GM19463 (cell line): ENCODE measurements around the gene FAM184B.
A peak's percentile ranks its signal among the peaks of the same experiment; 100 is the strongest.

Experiments used
- ATAC-seq: cut with Tn5 transposase; IDR thresholded peaks from one replicate; pipeline ENCODE4 v1.9.1; 2021; ENCODE audit warnings: mild to moderate bottlenecking, moderate library complexity; ENCODE audit not compliant: unreplicated experiment

FAM184B gene

GRCh38 chr4:17646693-17647092 is 134.7 kb downstream of the FAM184B start:
- ATAC-seq: no peak

DNA sequence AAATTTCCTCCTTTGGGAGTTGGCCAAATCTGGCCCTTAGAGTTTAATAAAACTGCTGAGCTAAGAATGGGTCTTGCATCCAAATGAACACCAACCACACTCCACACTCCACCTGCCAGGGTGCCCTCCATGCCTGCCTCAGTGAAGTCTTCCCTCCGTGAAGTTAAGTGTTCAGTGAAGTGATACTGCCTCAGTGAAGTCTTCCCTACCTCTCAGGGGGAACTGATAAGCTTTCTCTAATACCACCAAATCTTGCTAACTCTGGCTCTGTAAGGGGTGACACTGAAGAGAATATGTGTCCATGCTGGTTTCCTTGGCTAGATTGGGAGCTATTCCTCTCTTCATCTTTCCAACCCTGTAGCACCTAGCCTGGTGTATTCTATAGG is 139.0 kb downstream of the FAM184B start:
- ATAC-seq: no peak

DNA sequence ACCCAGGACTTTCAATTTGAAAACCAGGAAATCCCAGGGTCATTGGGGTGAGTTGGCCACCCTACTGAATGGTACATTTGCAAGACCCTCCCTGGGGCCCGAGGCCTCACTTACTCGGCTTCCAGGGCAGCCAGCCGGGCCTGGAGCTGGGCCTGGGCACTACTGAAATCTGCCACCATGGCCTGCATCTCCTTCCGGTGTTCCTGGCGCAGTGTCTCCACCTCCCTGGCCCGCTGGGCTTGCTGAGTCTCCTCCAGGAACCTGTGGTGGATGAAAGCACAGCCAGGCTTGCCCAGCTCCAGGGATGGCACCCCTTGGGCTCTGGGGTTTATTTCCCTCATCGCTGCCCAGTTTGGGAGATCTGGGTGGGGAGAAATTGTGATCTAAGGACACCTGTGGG is 142.3 kb downstream of the FAM184B start:
- ATAC-seq: no peak

GRCh38 chr4:17636696-17637622 is 144.5 kb downstream of the FAM184B start:
- ATAC-seq: peak; percentile 90

DNA sequence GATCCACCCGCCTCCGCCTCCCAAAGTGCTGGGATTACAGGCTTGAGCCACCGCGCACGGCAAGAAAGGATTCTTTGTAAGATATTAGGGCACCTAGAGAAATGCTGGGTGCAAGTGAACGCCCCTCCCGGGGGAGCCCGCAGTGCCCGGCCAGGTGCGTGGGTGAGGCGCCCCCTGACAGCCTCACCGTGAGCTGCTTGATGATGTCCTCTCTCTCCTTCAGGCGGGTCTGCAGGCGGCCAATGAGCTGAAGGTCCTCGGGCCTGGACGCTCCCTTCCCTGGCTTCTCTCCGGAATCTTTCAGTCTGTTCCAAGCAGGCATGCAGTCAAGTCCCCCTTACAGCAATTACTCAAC is 145.1 kb downstream of the FAM184B start:
- ATAC-seq: no peak

GRCh38 chr4:17635056-17635455 is 146.4 kb downstream of the FAM184B start:
- no peak for ATAC-seq

DNA sequence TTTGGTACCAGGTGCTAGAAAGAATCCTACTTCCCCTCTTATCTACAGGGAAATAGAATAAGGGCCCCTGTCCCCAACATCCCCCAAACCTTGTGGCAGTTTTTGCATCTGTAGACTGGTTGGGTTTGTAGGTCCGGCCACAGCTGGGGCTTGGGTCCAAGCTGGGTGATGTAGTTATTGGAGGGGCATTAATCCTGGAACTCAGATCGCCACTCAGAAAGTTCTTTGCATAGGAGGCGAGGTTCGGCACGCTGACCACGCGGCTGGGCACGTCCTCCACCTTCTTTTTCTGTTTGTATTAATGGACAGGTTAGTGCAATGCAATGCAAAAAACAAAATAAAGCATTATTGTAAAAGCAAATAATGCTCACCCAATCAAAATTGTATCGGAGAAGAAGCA is 147.8 kb downstream of the FAM184B start:
- ATAC-seq: no peak

DNA sequence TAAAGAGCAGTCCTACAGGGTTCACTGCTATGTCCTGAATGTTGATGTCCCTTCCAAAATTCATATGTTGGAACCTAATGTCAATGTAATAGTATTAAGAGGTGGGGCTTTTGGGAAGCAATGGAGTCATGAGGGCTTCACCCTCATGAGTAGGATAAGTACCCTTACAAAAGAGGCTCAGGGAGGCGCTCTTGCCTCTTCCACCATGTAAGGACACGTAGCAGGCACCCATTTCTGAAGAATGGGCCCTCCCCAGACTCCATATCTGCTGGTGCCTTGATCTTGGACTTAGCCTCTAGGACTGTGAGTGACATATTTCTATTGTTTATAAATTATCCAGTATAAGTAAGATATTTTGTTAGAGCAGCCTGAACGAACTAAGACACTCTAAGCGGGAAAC is 151.2 kb downstream of the FAM184B start:
- ATAC-seq: no peak

DNA sequence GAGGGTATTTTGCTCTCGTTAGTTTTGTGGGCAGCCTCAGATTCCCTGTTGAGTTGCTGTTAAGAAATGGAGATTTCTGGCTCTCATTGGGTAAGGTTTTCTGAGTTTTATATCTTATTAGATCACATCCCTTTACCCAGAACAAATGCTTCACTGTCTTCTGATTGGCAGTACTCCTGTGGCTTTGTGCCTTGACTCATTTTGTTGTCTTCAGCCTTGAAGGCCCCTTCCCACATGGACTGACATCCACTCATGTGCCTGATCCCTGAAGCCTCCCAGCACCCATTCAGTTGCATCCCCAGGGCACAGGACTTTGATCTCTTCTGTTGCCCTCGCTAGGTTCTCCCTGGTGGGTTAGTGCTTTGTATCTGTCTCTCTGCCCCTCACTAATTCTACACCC is 156.6 kb downstream of the FAM184B start:
- no peak for ATAC-seq

- no peak for ATAC-seq
Observed at GRCh38 chr4:17623451-17624001, 157.9 kb downstream of the FAM184B start.

- no peak for ATAC-seq
Observed at GRCh38 chr4:17619416-17620105, 161.9 kb downstream of the FAM184B start.

DNA sequence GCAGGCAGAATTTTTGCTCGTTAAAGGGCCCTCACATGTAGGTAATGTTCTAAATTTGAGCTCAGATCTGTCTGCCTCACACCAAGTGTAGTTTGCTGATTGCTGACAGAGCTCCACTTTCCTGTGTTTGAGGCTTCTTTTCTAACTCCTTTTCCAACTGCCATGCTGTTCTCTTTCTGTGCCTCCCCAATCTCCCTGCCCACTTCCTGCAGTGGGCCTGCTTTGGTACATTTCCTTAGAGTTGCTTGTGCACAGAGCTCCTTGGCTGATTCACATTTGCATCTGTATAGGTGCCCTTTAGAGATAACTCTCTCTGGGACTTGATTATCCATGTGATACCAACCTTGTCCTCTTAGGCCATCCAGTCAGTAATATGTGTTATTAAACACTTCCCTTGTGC is 162.5 kb downstream of the FAM184B start:
- no peak for ATAC-seq

DNA sequence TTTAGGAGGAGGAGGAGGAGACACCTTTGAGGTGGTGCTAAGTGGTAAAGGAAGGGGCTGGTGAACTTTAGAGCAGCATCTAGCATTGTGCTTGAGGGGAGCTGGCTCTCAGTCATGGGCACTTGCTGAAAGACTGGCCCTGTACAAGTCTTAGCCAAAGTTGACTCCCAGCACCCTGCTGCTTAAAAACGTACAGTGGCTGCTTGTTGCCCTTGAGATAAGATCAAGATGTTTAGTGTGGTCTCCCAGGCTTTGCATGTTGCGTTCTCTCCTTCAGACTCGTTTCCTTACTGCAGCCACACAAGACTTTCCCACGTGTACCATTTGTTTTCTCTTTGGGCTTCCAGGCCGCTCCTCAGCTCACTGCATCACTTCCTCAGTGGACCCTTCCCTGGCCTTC is 165.1 kb downstream of the FAM184B start:
- no peak for ATAC-seq

DNA sequence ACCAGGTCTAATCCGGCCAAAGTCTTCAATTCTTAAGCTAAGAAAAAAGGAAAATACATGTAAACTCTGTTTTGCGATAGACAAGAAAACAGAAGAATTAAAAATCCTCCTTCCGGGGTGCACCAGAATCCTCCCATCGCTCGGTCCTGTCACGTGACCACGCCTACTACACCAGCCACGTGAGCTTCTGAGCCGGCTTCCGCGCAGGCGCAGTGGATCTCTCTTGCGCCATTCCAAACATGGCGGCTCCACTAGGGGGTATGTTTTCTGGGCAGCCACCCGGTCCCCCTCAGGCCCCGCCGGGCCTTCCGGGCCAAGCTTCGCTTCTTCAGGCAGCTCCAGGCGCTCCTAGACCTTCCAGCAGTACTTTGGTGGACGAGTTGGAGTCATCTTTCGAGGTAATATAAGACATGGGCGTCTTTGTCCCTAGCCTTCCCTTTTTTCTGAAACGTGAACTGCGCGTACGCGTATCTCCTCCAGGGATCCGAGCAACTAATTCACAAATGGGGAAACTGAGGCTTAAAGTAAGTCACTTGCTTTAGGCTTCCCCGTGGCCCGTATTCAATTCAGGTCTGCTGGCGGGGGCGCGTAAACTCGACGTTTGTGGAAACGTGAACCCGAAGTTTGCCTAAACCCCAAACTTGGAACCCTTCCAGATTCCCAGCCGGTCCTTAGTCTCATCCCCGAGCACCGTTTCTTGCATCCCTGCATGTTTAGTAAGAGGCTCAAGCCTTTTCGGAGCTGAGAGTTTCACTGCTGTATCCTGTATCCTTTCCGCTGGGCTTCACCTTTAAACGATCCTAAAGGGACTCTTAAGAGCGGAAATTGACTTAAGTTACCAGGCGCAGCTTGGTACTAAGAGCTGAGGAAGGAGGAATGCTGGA is 166.8 kb downstream of the FAM184B start, which contains the start of gene MED28:
MED28 (plus strand) TSS at position 226 of the 884 bp plus-strand sequence; CDS start at position 240, 14 bp downstream.
- peak; percentile 95 for ATAC-seq

DNA sequence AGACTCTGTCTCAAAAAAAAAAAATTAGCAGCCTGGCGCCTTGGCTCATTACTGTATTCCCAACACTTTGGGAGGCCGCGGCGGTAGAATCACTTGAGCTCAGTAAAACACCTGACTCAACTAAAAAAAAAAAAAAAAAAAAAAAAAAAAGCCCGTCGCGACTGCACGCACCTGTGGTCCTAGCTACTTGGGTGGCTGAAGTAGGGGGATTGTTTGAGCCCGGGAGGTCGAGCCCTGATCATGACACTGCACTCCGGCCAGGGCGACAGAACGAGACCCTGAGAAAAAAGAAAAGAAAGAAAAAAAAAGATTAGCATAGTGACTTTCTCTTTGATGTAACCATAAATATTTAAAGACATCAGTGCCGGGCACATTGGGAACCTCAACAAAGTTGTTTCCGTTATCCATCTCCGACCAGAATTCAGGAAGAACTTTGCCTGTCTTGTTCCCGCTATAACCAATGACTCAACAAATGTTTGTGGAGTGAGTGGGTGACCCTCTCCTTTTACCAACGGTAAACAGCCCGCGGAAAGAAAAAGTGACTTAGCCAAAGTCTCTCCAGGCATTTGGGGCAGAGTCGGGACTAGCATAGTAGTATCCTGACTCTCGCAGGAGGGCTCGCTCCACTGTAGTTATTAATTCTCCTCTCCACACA is 167.5 kb downstream of the FAM184B start:
- peak; percentile 42 for ATAC-seq

DNA sequence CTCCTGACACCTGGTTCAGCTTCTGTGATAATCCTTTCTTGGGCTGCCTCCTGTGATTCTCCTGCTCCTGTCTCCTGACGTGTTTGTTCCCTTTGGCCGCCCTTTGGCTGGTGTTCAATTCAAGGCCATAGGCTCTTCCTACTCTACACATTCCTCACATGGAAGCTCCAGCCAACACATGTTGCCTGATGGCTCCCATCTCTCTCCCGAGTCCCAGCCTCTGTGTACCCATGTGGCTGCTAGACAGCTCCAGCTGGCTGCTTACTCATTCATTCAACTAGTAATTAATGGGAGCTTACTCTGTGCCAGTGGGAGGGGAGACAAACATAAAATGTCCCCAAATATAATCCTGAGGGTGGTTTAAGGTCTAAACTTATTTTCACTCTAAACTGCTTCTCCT is 176.2 kb downstream of the FAM184B start:
- no peak for ATAC-seq

DNA sequence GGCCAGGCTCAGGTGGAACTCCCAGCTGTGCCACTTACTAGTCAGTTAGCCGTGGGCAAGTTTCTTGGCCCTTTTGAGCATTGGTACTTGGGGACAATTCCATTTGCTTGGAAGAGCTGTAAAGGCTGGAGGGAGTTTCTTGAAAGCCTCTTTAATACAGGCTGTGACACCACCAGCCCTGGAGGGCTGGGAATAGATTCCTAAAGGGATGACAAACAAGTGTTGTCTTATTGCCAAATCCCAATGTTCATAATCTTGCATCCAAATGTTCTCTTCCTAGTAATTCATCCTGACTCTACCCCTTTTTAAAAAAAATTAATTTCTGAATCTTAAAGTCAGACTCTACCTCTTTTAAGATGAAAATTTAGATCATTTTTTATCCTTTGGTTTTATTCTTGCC is 181.6 kb downstream of the FAM184B start:
- no peak for ATAC-seq

DNA sequence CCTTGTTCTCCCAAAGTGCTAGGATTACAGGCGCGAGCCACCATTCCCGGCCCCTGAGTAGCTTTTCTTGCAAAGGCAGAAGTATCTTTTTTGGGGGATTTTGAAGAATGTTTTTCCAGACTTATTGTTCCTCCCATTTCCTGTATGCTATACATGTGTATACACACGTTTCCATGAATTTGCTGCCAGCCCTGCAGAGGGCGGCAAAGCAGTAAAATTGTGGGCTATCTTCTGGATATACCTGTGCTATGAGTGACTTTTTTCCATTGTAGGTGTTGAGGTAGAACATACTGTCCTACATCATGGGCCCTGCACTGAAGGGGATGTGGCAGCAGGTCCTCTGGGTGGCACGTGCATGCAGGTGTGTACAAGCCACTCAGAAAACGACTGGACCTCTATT is 183.9 kb downstream of the FAM184B start:
- no peak for ATAC-seq

DNA sequence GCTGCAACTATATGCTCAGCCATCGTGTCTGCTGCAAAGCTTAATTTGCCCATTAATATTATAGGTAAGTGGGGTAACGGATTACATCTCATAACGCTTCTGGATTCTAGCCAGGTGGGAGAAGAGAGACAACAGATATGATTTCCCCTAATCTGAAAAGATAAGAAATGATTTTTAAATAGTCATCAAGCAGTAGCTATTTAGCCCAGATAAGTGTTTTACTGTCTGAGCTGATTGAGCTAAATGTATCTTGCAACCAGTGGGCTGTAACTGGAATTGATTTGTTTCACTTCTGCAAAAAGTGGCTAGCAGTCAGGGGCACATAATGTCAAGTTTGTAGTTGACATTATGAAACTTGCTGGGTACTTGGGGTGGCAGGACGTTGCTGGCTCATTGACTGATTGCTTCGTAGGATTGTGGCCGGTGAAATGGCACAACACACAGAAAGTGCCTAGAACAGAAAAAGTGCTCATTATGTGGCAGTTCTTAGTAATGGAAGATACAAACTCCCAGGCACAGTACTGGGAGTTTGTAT is 185.9 kb downstream of the FAM184B start:
- peak; percentile 86 for ATAC-seq

DNA sequence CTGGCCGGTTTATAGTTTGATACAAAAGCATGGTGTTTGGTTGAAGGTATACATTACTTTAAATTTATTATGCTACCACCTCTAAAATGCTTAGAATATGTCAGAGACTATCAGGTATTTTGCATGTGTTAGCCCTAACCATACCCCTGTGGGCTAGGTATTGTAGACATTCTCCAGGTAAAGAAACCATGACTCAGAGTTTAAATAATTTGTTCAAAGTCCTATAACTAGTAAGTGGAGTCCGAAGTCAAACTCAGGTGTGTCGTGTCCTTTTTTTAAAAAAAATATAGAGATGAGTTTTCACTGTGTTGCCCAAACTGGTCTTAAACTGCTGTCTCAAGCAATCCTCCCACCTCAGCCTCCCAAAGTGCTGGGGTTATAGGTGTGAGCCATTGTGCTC is 192.1 kb downstream of the FAM184B start:
- ATAC-seq: no peak
